Measurements from ENCODE around the gene ANKRD34A.
A peak's percentile ranks its signal among the peaks of the same experiment; 100 is the strongest.

DNA sequence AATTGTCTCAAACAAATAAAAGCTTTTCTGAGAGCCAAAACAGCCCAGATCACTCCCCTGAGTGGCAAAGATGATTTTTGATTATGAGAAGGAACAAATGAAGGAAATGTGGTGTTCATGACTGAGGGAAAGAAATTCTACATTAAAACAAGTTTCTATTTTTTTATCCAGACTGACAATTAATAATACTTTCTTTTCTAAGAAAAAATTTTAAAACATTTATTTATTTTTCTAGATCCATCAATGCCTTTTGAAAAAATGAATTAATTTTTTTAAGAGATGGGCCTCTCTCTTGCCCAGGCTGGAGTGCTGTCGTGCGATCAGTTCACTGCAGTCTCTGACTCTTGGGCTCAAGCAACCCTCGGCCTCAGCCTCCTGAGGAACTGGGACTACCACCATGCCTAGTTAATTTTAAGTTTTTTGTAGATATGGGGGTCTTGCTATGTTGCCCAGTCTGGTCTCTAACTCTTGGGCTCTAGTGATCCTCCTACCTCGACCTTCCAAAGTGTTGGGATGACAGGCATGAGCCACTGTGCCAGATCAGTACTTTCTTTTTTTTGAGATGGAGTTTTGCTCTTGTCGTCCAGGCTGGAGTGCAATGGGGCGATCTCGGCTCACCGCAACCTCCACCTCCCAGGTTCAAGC lies 43.2 kb upstream of the ANKRD34A start:
- no peak for TF ChIP-seq EP300 (IDR thresholded peaks at IDR 0.05)
- TF ChIP-seq, protein P1, sequence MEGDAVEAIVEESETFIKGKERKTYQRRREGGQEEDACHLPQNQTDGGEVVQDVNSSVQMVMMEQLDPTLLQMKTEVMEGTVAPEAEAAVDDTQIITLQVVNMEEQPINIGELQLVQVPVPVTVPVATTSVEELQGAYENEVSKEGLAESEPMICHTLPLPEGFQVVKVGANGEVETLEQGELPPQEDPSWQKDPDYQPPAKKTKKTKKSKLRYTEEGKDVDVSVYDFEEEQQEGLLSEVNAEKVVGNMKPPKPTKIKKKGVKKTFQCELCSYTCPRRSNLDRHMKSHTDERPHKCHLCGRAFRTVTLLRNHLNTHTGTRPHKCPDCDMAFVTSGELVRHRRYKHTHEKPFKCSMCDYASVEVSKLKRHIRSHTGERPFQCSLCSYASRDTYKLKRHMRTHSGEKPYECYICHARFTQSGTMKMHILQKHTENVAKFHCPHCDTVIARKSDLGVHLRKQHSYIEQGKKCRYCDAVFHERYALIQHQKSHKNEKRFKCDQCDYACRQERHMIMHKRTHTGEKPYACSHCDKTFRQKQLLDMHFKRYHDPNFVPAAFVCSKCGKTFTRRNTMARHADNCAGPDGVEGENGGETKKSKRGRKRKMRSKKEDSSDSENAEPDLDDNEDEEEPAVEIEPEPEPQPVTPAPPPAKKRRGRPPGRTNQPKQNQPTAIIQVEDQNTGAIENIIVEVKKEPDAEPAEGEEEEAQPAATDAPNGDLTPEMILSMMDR (IDR thresholded peaks at IDR 0.05), result peak in 1 of 4 experiments; percentile 11
